Mucosa of descending colon (tissue), 3 donors: ENCODE measurements around the gene LIMK2. TPM values are rescaled to one million over a fixed set of nuclear protein-coding genes. Genes with fewer than 3 reads are reported as not detected.

Source experiments
- ATAC-seq: fragments of 200-7000 bp; cut with Tn5 transposase; one replicate; pipeline ENCODE4 v1.9.1; 2020; ENCODE audit warnings: mild to moderate bottlenecking, moderate library complexity
- DNase-seq, 3 donors: peaks; one replicate each; pipeline ENCODE4 v3.0.0-alpha.2; 2020
- H3K36me3 ChIP-seq: fragments of 200-600 bp; one replicate; pipeline ENCODE4 v1.8.0; 2021; ENCODE audit warnings: low read depth, mild to moderate bottlenecking
- H3K4me1 ChIP-seq: fragments of 200-600 bp; one replicate; pipeline ENCODE4 v1.8.0; 2021; ENCODE audit warnings: low read depth, mild to moderate bottlenecking
- H3K4me3 ChIP-seq: fragments of 200-600 bp; one replicate; pipeline ENCODE4 v1.8.0; 2021; ENCODE audit warnings: mild to moderate bottlenecking
- H3K9me3 ChIP-seq: fragments of 200-600 bp; one replicate; pipeline ENCODE4 v1.8.0; 2021; ENCODE audit warnings: mild to moderate bottlenecking
- intact Hi-C, 2 donors: fragments of 100-400 bp; cut with DNase I in 1 of 2; cut with micrococcal nuclease in 1 of 2; formaldehyde crosslinking; loops; one replicate each; pipeline versions ENCODE4 v1.11.0 to v1.11.1; 2022; cut with DNase I, micrococcal nuclease
- total RNA-seq, 3 donors: library from RNA; stranded (reverse); fragmentation: NEBNext Ultra II Directional in 2 of 3; extraction: Animal tissue kit (Norgen Biotek cat#: 25700) in 2 of 3; gene quantifications; one replicate each; pipeline versions ENCODE4 v1.2.1 to v1.2.4, GENCODE V29; 2021 to 2023
- TF ChIP-seq, protein P1 (sequence below): fragments of 200-600 bp; IDR thresholded peaks from one replicate; pipeline ENCODE4 v1.8.0; 2022; ENCODE audit warnings: antibody characterized with exemption, mild to moderate bottlenecking
- donor health status: DM: no; HTN: no; CAD: no; lungs with moderate emphysema.
- donor health status: DM: no; HTN: no; CAD: no.
- donor health status: DM: no; HTN: yes; CAD: no.

LIMK2 gene
- total RNA-seq, 3 donors from 2014 or later = 76.7 to 137 (median 120) TPM

DNA sequence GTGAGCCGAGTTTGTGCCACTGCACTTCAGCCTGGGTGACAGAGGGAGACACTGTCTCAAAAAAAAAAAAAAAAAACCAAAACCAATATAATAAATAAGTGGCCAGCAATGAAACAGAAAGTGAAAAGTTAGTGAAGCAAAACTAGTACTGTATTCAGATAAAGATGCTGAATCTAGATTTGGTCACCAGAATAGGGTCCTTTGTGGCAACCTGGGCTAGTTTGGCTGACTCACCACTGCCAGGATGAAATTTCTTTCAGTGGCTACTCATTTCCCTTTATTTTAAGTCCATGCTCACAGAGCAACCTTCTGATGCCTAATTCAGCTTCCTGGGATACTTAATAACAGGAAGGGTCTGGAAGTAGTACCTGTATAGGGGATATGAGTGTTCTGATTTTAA lies 26.0 kb downstream of the LIMK2 start:
- no peak for DNase-seq
- H3K36me3 ChIP-seq = no peaks in the 10 kb centered on the region
- no peak for ATAC-seq
- no peaks in the 10 kb centered on the region for H3K9me3 ChIP-seq
- H3K4me1 ChIP-seq = peaks cover 14% of the 10 kb centered on the region
- no peak overlapping the region for H3K4me3 ChIP-seq
- intact Hi-C loops = no loop called here
- TF ChIP-seq, protein P1, sequence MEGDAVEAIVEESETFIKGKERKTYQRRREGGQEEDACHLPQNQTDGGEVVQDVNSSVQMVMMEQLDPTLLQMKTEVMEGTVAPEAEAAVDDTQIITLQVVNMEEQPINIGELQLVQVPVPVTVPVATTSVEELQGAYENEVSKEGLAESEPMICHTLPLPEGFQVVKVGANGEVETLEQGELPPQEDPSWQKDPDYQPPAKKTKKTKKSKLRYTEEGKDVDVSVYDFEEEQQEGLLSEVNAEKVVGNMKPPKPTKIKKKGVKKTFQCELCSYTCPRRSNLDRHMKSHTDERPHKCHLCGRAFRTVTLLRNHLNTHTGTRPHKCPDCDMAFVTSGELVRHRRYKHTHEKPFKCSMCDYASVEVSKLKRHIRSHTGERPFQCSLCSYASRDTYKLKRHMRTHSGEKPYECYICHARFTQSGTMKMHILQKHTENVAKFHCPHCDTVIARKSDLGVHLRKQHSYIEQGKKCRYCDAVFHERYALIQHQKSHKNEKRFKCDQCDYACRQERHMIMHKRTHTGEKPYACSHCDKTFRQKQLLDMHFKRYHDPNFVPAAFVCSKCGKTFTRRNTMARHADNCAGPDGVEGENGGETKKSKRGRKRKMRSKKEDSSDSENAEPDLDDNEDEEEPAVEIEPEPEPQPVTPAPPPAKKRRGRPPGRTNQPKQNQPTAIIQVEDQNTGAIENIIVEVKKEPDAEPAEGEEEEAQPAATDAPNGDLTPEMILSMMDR = no peak

DNA sequence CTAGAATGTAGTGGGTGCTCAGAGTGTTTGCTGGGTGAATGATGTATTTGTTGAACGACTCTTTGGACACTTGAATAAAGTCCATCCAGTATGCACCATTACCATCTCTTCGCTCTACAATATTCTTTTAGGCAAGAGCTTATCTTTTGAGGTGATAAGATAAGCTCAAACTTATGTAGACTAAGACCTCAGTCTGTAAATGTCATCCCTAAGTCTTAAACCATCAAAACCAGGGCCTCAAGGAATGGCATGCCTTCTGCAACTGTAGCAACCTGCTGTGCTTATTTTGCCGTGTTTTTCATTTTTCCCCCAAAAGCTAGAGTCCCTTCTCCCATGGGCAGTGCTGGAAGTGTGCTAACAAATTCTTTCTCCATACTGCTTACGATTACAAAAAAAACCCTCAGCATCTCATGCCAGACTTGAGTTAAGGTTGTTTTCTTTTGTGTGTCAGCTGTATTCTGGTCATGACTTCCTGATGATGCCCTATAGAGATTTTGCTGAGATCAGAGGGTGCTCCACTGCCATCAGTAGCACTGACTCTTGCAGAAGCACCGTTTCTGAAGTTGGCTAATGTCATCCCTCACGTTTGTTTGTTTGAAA lies 27.8 kb downstream of the LIMK2 start:
- intact Hi-C loops = no loop called here

DNA sequence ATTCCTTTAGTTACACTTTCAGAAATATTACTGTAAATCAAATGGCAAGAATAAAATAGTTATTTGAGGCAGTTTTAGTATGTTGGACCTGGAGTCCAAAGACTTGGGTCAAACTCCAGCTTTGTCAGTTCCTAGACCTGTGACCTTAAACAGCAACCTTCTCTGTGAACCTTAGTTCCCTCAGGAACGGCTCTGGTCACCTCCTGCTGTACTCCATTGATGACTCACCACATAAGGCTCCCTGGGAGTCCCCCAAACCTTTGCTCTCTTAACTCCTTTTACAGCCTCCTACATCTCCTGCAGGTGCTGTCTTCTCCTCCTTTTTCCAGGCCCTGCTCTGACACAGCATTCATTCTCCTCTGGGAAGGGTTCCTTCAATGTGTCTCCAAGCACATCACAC lies 29.1 kb downstream of the LIMK2 start:
- TF ChIP-seq, protein P1 = no peak
- H3K4me3 ChIP-seq = no peak overlapping the region
- peak; percentile 89 for ATAC-seq

More for the DNA sequence above, 27.8 kb downstream of the LIMK2 start:
- H3K9me3 ChIP-seq = no peaks in the 10 kb centered on the region
- H3K4me1 ChIP-seq = peaks cover 14% of the 10 kb centered on the region
- no peaks in the 10 kb centered on the region for H3K36me3 ChIP-seq
- no peak for DNase-seq
- TF ChIP-seq, protein P1 = no peak
- no peak for ATAC-seq
- H3K4me3 ChIP-seq = no peak overlapping the region

DNA sequence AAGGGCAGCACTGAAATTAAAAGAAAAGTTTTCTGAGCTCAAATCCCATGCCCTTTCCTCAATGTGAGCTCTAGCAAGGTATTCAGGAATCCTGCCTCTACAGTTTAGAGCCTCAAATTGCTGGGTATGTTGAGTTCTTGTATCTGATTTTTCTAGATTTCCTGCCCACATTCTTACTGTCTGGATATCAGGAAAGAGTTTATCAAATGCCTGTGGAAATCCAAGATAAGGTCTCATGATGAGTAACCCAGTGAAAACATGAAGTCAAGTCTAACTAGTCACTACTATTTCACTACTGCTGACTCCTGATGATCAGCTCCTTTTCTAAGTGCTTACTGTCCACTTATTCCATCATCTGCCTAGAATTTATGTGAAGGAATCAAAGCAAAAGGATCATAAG lies 29.8 kb downstream of the LIMK2 start:
- intact Hi-C loops = no loop called here
- no peaks in the 10 kb centered on the region for H3K36me3 ChIP-seq
- ATAC-seq = no peak
- no peak for DNase-seq
- TF ChIP-seq, protein P1 = no peak
- H3K9me3 ChIP-seq = no peaks in the 10 kb centered on the region
- peaks cover 14% of the 10 kb centered on the region for H3K4me1 ChIP-seq
- H3K4me3 ChIP-seq = no peak overlapping the region

More for the DNA sequence above, 29.1 kb downstream of the LIMK2 start:
- peak in 1 of 3 donors; percentile 17 for DNase-seq
- H3K9me3 ChIP-seq = no peaks in the 10 kb centered on the region
- no peaks in the 10 kb centered on the region for H3K36me3 ChIP-seq
- intact Hi-C loops = no loop called here
- peaks cover 7% of the 10 kb centered on the region for H3K4me1 ChIP-seq

DNA sequence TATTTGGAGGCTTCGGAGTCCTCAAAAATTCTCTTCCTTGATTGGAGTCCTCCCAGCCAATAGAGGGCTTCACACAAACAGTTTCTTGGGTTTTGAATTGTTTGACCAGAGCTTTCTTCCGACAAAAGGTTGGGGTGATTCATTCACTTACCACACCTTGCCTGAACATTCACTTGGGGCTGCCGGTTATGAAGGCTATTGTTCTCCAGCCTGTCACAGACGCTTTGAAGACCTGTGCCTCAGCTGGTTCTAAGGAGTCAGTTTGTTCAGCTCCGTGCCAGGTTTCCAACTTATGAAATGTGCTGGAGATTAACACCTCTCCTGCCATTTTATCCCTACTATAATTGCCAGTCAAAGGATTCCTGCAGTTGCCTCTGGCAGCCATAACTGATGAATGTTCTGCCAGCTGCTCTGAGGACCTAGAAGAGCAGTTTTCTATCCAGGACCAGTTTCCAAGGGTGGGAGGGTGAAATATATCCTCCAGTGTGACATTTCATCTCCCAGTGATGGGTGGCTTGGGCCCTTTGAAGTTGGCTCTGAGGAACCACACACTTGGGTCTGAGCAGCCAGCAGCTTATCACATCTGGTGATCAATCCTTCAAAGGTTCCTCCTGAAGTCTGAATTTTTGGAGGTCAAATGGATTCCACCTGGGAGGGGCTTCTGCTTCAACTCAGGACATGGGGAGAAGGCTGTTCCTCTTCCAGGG lies 31.4 kb downstream of the LIMK2 start:
- peaks cover 26% of the 10 kb centered on the region for H3K4me1 ChIP-seq
- H3K9me3 ChIP-seq = no peaks in the 10 kb centered on the region
- DNase-seq (no peak), ATAC-seq (no peak)
- intact Hi-C loops = no loop called here
- TF ChIP-seq, protein P1 = no peak
- no peak overlapping the region for H3K4me3 ChIP-seq
- H3K36me3 ChIP-seq = no peaks in the 10 kb centered on the region
